Measurements from ENCODE around the gene PLVAP. TPM values are rescaled to one million over a fixed set of nuclear protein-coding genes. Genes with fewer than 3 reads are reported as not detected.

Gene PLVAP
- total RNA-seq, 1 donor from 2014 or later = not detected

GRCh38 chr19:17324357-17325114 lies 52.6 kb downstream of the PLVAP start:
- intact Hi-C loops (cut with micrococcal nuclease) = no loop called here

GRCh38 chr19:17323964-17324332 lies 53.2 kb downstream of the PLVAP start:
- intact Hi-C loops (cut with micrococcal nuclease) = no loop called here

GRCh38 chr19:17323300-17323963 lies 53.7 kb downstream of the PLVAP start:
- intact Hi-C loops (cut with micrococcal nuclease) = no loop called here

GRCh38 chr19:17322854-17323253 lies 54.3 kb downstream of the PLVAP start:
- intact Hi-C loops (cut with micrococcal nuclease) = no loop called here

- intact Hi-C loops (cut with micrococcal nuclease) = no loop called here
These were observed 55.3 kb downstream of the PLVAP start for GRCh38 chr19:17321655-17322489.

- intact Hi-C loops (cut with micrococcal nuclease) = no loop called here
These were observed 56.7 kb downstream of the PLVAP start for GRCh38 chr19:17320435-17320834.

- intact Hi-C loops (cut with micrococcal nuclease) = no loop called here
These were observed 57.5 kb downstream of the PLVAP start for GRCh38 chr19:17319473-17320238.

- intact Hi-C loops (cut with micrococcal nuclease) = no loop called here
These were observed 58.2 kb downstream of the PLVAP start for GRCh38 chr19:17318966-17319365.

GRCh38 chr19:17314007-17314593 lies 63.0 kb downstream of the PLVAP start:
- intact Hi-C loops (cut with micrococcal nuclease) = no loop called here

GRCh38 chr19:17312189-17313113 lies 64.7 kb downstream of the PLVAP start:
- intact Hi-C loops (cut with micrococcal nuclease) = no loop called here

GRCh38 chr19:17311455-17312188 lies 65.5 kb downstream of the PLVAP start:
- intact Hi-C loops (cut with micrococcal nuclease) = no loop called here

- intact Hi-C loops (cut with micrococcal nuclease) = loop anchor here (1.0 to 2.0 kb wide), 4 partner anchors 17 to 109 kb away; partner anchors contain the start of genes BABAM1 and GTPBP3
These were observed 67.1 kb downstream of the PLVAP start for GRCh38 chr19:17309965-17310461.

GRCh38 chr19:17309198-17309964 lies 67.8 kb downstream of the PLVAP start, which contains the start of gene DDA1:
Gene DDA1 (plus strand): TSS chr19:17309563. CDS start chr19:17309655, 92 bp downstream.
- intact Hi-C loops (cut with micrococcal nuclease) = loop anchor here (1.0 to 2.0 kb wide), 4 partner anchors 17 to 110 kb away; partner anchors contain the start of genes BABAM1 and GTPBP3

GRCh38 chr19:17307876-17308377 lies 69.2 kb downstream of the PLVAP start:
- intact Hi-C loops (cut with micrococcal nuclease) = loop anchor here (2.0 kb wide), 1 partner anchor 15 kb away; no protein-coding TSS in a partner anchor

- intact Hi-C loops (cut with micrococcal nuclease) = no loop called here
These were observed 70.8 kb downstream of the PLVAP start for GRCh38 chr19:17306285-17306714.

GRCh38 chr19:17305517-17306284 lies 71.4 kb downstream of the PLVAP start, which contains the start of gene MRPL34:
Gene MRPL34 (plus strand): TSS chr19:17305872. CDS start chr19:17305893, 21 bp downstream.
- intact Hi-C loops (cut with micrococcal nuclease) = loop anchor here (1.0 kb wide), 1 partner anchor 38 kb away; the partner anchor contains the start of gene BABAM1

GRCh38 chr19:17305216-17305516 lies 72.0 kb downstream of the PLVAP start:
- intact Hi-C loops (cut with micrococcal nuclease) = loop anchor here (1.0 kb wide), 1 partner anchor 38 kb away; the partner anchor contains the start of gene BABAM1
